HTERT RPE-1 (cell line): ENCODE results near the gene CCNY.
"Not testable (repeated sequence)": the region's sequence is repeated elsewhere in the genome, so short reads cannot be mapped to it uniquely, and the experiment has no call there.

Experiments used
- in situ Hi-C: fragments of 300-500 bp; cut with MboI; formaldehyde crosslinking; loops from 4 replicates; pipeline ENCODE4 v1.14.3; 2020; ENCODE audit warnings: low sequenced_read_pairs

Gene CCNY

GRCh38 chr10:35400595-35401268 is 64.4 kb downstream of the CCNY start:
- in situ Hi-C loops = no loop called here

DNA sequence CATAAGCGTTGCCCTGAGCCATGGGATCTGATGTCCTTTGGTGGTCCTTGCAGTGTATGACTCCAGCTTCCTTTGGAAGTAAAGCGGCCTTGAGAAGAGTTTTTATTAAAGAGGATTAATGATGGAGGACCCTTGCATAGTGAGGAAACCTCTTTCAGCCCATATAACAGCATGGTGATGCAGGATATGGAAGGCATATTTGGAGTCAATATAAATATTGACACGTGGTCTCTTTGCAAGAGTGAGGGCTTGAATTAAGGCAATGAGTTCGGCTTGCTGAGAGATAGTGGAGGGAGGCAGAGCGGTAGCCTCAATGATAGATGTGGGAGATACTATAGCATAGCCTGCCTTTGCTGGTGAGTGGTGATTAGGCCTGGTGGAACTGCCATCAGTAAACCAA is 67.2 kb downstream of the CCNY start:
- in situ Hi-C loops = not testable (repeated sequence)

DNA sequence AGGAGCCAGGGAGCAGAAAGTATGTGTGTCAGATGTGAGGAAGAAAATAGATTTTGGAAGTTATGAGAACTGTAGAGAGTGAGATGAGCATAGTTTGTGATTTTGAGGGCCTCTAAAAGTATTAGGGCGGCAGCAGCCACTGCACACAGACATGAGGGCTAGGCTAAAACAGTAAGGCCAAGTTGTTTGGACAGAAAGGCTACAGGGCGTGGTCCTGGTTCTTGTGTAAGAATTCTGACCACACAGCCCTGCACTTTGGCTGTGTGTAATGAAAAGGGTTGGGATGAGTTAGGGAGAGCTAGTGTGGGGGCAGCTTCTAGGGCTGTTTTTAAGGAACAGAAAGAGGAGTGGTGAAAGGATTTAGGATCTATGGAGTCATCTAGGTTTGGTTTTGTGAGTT is 67.8 kb downstream of the CCNY start:
- in situ Hi-C loops = not testable (repeated sequence)

DNA sequence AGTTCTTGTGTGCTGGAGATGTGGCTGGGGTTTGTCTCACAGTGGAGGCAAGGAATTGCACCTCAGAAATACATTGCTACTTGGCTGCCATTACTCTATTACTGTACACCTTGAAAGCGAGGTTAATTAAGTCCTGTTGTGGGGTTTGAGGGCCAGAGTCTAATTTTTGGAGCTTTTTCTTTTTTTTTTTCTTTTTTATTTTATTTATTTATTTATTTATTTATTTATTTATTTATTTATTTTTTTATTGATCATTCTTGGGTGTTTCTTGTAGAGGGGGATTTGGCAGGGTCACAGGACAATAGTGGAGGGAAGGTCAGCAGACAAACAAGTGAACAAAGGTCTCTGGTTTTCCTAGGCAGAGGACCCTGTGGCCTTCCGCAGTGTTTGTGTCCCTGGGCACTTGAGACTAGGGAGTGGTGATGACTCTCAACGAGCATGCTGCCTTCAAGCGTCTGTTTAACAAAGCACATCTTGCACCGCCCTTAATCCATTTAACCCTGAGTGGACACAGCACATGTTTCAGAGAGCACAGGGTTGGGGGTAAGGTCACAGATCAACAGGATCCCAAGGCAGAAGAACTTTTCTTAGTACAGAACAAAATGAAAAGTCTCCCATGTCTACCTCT is 69.8 kb downstream of the CCNY start:
- in situ Hi-C loops = not testable (repeated sequence)

GRCh38 chr10:35407696-35408095 is 71.4 kb downstream of the CCNY start:
- in situ Hi-C loops = not testable (repeated sequence)

- in situ Hi-C loops = no loop called here
These were observed 72.8 kb downstream of the CCNY start for GRCh38 chr10:35409094-35409582.

- in situ Hi-C loops = no loop called here
These were observed 73.5 kb downstream of the CCNY start for GRCh38 chr10:35409808-35410207.

GRCh38 chr10:35412003-35412723 is 75.9 kb downstream of the CCNY start:
- in situ Hi-C loops = no loop called here

DNA sequence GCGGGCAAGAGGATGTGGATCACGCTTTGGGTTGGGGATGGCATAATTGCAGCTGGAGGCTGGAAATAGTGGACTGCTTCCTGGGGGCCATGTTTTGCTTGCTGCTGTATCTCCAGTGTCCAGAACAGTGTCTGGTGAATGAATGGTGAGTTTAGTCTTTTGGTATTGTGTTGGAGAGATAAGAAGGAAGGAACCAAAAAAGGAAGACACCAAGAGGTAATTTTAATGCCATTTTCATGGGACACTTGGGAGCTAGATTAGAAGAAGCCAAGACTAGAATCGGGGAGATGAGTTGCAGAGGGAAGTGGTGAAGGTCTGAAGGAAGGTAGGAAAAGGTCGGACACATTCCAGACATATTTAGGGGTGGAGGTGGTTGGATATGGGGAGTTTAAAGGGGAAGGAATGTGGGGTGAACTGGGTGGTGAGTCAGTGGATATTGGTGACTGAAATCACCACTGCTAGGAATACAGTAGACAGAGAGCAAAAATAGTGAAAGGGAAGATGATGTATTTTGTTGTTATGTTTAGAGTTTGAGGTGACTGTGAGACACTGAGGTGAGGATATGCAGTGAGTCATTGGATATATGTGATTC is 76.7 kb downstream of the CCNY start:
- in situ Hi-C loops = no loop called here

DNA sequence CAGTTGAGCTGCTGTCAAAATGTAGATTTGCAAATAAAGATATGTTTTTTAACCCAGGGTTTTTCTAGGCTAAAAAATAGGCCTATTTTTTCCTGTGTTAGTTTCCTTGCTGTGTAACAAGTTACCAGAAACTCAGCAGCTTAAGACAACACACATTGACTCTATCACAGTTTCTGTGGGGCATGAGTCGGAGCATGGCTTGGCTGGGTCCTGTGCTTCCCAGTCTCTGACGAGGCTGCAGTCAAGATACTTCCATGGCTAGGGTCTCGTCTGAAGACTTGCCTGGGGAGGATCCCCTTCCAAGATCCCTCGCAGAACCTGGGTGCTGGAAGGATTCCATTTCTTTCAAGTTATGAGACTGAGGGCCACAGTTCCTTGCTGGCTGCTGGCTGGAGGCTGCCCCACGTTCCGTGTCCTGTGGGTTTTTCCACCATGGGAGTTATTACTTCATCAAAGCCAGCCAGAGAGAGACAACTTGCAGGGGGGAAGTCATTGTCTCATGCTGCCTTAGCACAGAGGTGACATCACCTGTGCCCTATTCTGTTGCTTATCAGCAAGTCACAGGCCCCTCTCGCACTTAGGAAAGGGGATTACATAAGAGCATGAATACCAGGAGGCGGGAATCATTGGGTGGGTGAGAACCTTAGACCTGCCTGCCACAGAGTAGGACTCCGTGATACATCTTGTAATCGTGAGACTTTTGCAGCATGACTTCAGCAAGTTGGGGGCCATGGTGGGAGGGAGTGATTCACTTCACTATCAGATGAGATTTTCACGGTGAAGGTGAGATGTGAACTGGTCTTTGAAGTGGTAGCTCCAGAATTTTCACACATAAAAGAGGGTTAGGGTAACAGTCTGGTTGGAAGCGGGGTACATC is 77.9 kb downstream of the CCNY start:
- in situ Hi-C loops = no loop called here

DNA sequence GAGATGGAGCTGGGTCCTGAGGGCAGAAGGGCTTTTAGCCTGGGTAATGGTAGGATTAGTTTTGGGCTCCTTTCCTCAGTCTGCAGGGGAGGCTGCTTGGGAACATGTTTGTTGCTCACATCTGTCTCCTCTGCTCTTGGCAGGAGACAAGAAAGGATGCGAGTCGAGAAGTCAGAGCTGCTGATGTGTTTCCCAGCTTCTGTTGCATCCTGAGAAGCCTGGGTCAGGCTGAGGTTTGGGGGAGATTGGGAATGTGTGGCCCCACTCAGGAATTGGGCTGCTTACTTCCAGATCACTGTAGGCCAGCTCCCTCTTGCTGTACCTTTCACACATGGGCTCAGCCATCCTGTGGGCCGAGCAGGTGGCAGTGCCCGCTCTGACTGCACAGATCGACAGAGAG is 79.2 kb downstream of the CCNY start:
- in situ Hi-C loops = no loop called here

DNA sequence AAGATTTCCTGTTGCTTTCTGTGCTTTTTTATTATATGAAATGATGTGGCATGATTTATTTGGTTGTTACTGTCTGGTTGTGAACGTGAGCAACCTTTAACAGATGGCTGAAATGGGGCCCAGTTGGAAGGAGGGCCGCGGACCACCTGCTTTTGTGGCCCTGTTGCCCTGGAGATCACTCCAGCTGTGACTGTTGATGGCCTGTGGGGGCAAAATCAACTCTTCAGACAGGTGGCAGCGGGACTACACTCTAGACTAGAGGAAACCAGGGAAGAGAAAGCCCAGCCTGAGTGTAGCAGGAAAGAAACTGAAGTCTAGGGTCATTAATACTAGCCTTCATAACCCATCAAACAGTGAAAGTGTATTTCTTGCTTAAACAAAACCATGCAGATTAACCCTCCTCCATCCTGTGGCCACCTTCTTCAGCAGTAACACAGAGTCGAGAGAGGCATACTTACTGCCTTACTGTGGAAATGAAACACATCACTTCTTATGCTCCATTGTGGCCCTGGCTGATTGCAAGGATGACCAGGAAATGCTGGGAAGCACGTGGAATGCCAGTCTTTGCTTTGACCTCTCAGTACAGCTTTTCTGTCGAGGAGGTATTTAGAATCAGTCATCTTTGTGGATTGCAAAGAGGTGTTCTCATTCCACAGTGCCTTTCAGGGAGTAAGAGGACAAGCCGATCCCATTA is 80.5 kb downstream of the CCNY start:
- in situ Hi-C loops = no loop called here

- in situ Hi-C loops = no loop called here
These were observed 81.0 kb downstream of the CCNY start for GRCh38 chr10:35417313-35417625.

GRCh38 chr10:35417795-35418194 is 81.5 kb downstream of the CCNY start:
- in situ Hi-C loops = no loop called here

DNA sequence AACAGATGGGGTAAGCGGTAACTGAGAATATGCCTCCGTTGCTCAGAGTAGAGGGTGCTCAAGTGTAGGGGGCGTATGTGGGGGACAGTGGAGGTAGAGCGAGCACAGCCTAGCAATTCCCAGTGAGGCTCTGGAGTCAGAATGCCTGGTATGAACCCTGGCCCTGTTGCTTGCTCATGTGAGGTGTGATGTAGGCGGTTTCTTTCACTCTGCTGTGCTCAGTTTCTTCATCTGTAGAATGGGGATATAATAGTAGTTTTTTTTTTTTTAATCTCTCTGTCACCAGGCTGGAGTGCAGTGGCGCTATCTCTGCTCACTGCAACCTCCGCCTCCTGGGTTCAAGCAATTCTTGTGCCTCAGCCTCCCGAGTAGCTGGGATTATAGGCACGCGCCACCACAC is 82.3 kb downstream of the CCNY start:
- in situ Hi-C loops = not testable (repeated sequence)

DNA sequence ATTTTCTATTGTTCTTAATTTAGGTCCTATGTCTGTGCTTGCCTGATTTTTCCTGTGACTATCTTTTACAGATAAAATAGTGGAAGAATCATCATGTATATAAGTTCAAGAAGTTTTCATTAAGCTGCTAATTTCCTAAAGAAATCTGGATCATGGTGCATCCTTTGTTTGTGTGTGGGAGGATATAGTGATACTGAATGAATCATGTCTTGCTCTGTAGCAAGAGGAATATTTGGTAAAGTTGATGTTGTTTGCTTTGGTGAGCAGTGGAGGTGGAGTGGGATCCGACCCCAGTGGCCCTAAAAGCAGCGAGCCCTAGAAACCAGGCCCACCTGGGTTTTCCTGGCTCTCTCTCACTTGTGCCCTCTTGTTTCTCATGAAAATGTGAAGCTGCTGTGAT is 83.7 kb downstream of the CCNY start:
- in situ Hi-C loops = no loop called here

DNA sequence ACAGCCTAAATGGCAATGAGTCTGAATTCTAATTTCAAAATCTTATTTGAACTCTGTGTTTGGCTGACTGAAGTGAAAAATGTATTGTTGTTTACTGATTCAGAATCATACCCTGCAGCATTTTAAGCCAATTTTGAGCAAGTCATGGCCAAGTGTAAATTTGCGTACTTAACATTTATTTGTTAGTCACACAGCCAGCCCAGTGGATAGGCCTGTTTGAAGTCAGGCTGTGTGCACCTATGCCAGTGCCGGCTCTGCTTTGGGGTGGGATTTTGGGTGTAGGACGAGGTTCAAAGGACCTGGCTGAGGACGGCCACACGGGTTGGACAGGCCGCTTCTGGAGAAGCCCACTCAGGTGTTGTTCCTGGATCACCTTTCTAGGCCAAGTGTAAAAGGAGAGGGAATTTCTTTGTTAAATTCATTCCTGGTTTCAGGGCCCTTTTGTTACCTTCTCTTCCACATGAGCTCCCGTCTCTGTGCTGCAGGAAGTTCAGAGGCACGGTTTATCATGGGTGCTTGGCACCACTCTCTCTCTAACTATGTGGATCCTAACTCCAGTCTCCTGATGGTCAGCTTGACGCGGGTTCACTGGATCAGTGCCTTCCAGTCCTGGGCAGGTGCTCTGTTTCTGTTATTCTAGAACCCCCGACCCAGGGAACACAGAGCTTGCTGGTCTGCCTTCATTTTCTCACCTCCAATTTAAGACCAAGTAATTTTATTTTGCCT is 84.7 kb downstream of the CCNY start:
- in situ Hi-C loops = no loop called here

DNA sequence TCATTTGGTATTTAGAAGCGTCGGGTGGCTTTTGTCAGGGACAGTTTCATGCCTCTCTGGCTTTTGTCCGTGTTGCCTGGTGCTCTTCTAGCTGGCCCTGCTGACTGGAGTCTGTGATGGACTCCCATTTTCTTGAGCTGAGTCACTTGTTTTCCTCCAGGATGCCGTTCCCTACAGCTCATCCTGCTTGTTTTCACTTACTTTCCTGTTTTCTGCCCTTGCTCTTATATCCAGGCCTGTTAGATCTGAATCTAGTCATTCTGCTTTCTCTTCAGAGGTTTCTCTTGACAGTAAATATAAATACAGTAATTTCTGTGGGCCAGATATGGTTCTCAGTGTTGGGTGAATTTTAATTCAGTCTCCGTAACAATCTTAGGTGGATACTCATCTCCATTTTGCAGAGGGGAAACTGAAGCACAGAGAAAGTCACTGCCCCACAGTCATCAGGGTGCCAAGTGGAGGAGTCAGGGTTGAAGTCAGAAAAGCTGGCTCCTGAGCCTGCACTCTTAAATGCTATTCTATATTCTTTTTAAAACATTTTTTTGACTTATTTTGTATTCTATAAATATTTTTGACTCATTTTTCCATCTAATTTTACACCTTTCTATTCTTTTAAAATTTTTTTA is 85.4 kb downstream of the CCNY start:
- in situ Hi-C loops = no loop called here

- in situ Hi-C loops = no loop called here
These were observed 85.9 kb downstream of the CCNY start for GRCh38 chr10:35422228-35422627.
